ENCODE data around the gene BCL7A.
"Not testable (repeated sequence)": the region's sequence is repeated elsewhere in the genome, so short reads cannot be mapped to it uniquely, and the experiment has no call there.

The BCL7A gene

GRCh38 chr12:122096591-122097149 lies 75.0 kb downstream of the BCL7A start:
- DNase-seq, result no peak

GRCh38 chr12:122097584-122097926 lies 75.9 kb downstream of the BCL7A start:
- no peak for DNase-seq

GRCh38 chr12:122097927-122098756 lies 76.5 kb downstream of the BCL7A start:
- DNase-seq, result no peak

- no peak for DNase-seq
These were observed 77.6 kb downstream of the BCL7A start for GRCh38 chr12:122099280-122099749.

GRCh38 chr12:122099856-122100255 lies 78.2 kb downstream of the BCL7A start:
- no peak for DNase-seq

GRCh38 chr12:122100568-122100967 lies 78.9 kb downstream of the BCL7A start:
- no peak for DNase-seq

- DNase-seq, result no peak
These were observed 80.6 kb downstream of the BCL7A start for GRCh38 chr12:122102331-122102730.

- no peak for DNase-seq
These were observed 83.2 kb downstream of the BCL7A start for GRCh38 chr12:122104844-122105243.

GRCh38 chr12:122105496-122105895 lies 83.8 kb downstream of the BCL7A start:
- not testable (repeated sequence) for DNase-seq

GRCh38 chr12:122106843-122107242 lies 85.2 kb downstream of the BCL7A start:
- no peak for DNase-seq

GRCh38 chr12:122107261-122107660 lies 85.6 kb downstream of the BCL7A start:
- DNase-seq, result no peak

- no peak for DNase-seq
These were observed 89.5 kb downstream of the BCL7A start for GRCh38 chr12:122111089-122111641.
